ENCODE measurements around the gene WNK2. TPM values are rescaled to one million over a fixed set of nuclear protein-coding genes. Genes with fewer than 3 reads are reported as not detected.

The WNK2 gene
- total and polyA plus RNA-seq, 2 of the 4 experiments (the other 2 are of a cell fraction): not detected

DNA sequence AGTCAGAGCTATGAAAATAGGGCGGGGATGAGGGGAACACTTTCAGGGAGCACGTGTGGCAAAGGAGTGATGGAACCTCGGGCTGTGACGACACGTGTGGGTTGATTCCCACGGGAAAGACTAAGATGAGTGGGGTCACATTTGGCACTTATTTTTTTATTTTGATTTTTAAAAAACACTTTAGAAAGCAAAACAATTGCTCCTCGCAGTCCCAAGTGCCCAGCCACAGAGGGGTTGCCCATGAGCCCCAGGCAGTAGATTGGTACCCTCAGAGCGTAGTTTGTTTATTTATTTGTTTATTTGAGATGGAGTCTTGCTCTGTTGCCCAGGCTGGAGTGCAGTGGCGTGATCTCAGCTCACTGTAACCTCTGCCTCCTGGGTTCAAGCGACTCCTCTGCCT lies 69.7 kb downstream of the WNK2 start:
- POLR2A ChIA-PET (ENCODE audit: unreplicated experiment): no interaction called here
- CTCF ChIA-PET: no interaction called here
- H2BK120ac ChIP-seq (ENCODE audit: low read depth, low read length): no peak overlapping the region
- no peaks in the 10 kb centered on the region for H3K4me1 ChIP-seq (ENCODE audit: control insufficient read depth, insufficient read depth, low read length)
- no peak overlapping the region for H2AK9ac ChIP-seq (replicated peaks; ENCODE audit: low read depth, low read length, poor library complexity)
- H2BK15ac ChIP-seq (ENCODE audit: low read depth, low read length): no peak overlapping the region
- in situ Hi-C loops (cut with MboI; ENCODE audit: low sequenced_read_pairs) (no loop called here), intact Hi-C loops (cut with micrococcal nuclease) (no loop called here), dilution Hi-C loops (cut with HindIII; ENCODE audit: low sequenced_read_pairs, unreplicated experiment) (no loop called here)
- TF ChIP-seq MXI1 (IDR thresholded peaks at IDR 0.05; ENCODE audit: borderline replicate concordance, low read depth, low read length) (no peak), NFE2L2 (IDR thresholded peaks at IDR 0.05; ENCODE audit: low read depth, low read length) (no peak), USF2 (IDR thresholded peaks at IDR 0.05; ENCODE audit: low read depth, low read length) (no peak), RFX5 (IDR thresholded peaks at IDR 0.05; ENCODE audit: low read depth, low read length) (no peak), CEBPB (IDR thresholded peaks at IDR 0.05; ENCODE audit: low read depth, low read length) (no peak), BHLHE40 (IDR thresholded peaks at IDR 0.05; ENCODE audit: low read depth, low read length) (no peak), RAD21 (IDR thresholded peaks at IDR 0.05; ENCODE audit: low read length) (no peak), POLR2A (IDR thresholded peaks at IDR 0.05; ENCODE audit: low read depth, low read length) (no peak), MAFK (IDR thresholded peaks at IDR 0.05; ENCODE audit: low read depth, low read length) (no peak), MAZ (IDR thresholded peaks at IDR 0.05; ENCODE audit: borderline replicate concordance, low read depth, low read length) (no peak), CHD1 (IDR thresholded peaks at IDR 0.05; ENCODE audit: low read depth, low read length) (no peak), FOS (IDR thresholded peaks at IDR 0.05; ENCODE audit: low read depth, low read length) (no peak), SMC3 (IDR thresholded peaks at IDR 0.05; ENCODE audit: low read depth, low read length) (no peak)
- TF ChIP-seq, protein P1, sequence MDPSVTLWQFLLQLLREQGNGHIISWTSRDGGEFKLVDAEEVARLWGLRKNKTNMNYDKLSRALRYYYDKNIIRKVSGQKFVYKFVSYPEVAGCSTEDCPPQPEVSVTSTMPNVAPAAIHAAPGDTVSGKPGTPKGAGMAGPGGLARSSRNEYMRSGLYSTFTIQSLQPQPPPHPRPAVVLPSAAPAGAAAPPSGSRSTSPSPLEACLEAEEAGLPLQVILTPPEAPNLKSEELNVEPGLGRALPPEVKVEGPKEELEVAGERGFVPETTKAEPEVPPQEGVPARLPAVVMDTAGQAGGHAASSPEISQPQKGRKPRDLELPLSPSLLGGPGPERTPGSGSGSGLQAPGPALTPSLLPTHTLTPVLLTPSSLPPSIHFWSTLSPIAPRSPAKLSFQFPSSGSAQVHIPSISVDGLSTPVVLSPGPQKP (IDR thresholded peaks at IDR 0.05; ENCODE audit: borderline replicate concordance, low read depth, low read length): no peak
- H3K56ac ChIP-seq (ENCODE audit: extremely low read depth, insufficient read depth, low read length): no peak overlapping the region
- H2BK20ac ChIP-seq (ENCODE audit: low read depth, low read length): no peak overlapping the region
- H3K36me3 ChIP-seq (ENCODE audit: control insufficient read depth, insufficient read depth, low read length): no peaks in the 10 kb centered on the region
- no CpG with 5 or more reads among the region's 10 CpGs for WGBS, 2 experiments (ENCODE audit: extremely low coverage in 2 of 2, insufficient read length in 1 of 2)
- DNase-seq: no peak
- H2BK5ac ChIP-seq (ENCODE audit: low read depth, low read length, poor library complexity, severe bottlenecking): no peak overlapping the region
- H4K20me1 ChIP-seq (ENCODE audit: insufficient read depth, low read length): no peaks in the 10 kb centered on the region
- H3K4me2 ChIP-seq (ENCODE audit: low read depth, low read length): no peak overlapping the region
- H3K4ac ChIP-seq (ENCODE audit: low read depth, low read length): no peak overlapping the region
- no peak overlapping the region for H4K8ac ChIP-seq (ENCODE audit: low read depth in 2 of 2, low read length in 2 of 2)
- H3K9me1 ChIP-seq (ENCODE audit: insufficient read depth, low read length): no peaks in the 10 kb centered on the region; the same call in 1 of the 2 replicates
- no peak overlapping the region for H3K9ac ChIP-seq (ENCODE audit: low read depth, low read length)
- no peak overlapping the region for H3K23ac ChIP-seq (ENCODE audit: low read depth, low read length)
- H2AFZ ChIP-seq (replicated peaks; ENCODE audit: low read length, poor library complexity): no peak overlapping the region
- no peak overlapping the region for H3K27ac ChIP-seq (ENCODE audit: insufficient read depth, low read length)
- no peaks in the 10 kb centered on the region; the same call in 1 of the 2 replicates for H3K27me3 ChIP-seq (ENCODE audit: control insufficient read depth, insufficient read depth, low read length)
- no peak overlapping the region for H3K18ac ChIP-seq (ENCODE audit: low read depth, low read length)
- no peak for ATAC-seq (ENCODE audit: low read depth)
- H4K91ac ChIP-seq (ENCODE audit: insufficient read depth, low read depth, low read length): no peak overlapping the region
- H3K79me1 ChIP-seq (ENCODE audit: low read depth in 1 of 2, low read length in 2 of 2): no peaks in the 10 kb centered on the region
- H4K5ac ChIP-seq (ENCODE audit: low read depth, low read length): no peak overlapping the region
- H2AK5ac ChIP-seq (ENCODE audit: low read depth, low read length): no peak overlapping the region
- no TSS peak for BruUV-seq (replicated peaks)
- no peak overlapping the region for H3K4me3 ChIP-seq (ENCODE audit: insufficient read depth, low read depth, low read length)
- H3K14ac ChIP-seq (replicated peaks; ENCODE audit: low read depth, low read length): no peak overlapping the region
- H3K9me3 ChIP-seq (ENCODE audit: control insufficient read depth, insufficient read depth, low read length): no peaks in the 10 kb centered on the region

All from IMR-90 (cell line).